Effector CD8-positive, alpha-beta T cell (primary cell): ENCODE results near the gene LRIT2.

Source experiments
- DNase-seq: peaks from one replicate; lab custom pipeline; 2025; lab: John Stamatoyannopoulos, UW

LRIT2 gene

DNA sequence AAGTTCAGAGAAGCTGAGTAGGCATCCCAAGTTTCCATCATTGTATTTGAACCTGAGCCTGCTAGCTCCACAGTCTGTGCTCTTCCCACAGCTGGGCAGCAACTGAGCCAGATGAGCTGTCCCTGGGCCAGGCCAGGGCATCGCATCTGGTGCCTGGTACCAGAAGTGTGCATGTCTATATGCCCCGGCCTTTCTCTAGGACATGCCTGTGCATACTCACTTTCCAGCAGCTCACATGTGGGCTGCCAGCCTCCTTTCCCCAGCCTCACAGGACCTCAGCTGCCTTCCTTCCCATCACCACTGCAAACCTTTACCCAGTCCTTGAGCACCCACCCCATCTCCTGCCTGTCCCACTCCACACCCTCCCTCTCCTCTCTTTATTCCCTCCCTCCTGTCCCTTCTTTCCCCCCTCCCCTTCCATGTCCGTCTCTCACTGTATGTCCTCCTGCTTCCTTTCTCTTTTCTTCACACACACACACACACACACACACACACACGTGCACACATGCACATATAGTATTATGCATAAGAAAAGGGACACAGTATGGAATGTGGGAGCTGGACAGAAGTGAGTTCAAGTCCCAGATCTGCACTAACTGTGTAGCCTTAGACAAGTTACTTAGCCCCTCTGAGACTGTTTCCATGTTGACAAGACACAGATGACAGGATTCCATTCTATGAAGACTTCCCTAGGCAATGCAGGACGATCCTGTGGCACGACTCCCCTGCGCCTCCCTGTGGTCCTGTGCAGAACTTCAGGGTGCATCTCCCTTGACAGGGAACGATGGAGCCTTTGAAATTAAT lies 20.1 kb downstream of the LRIT2 start:
- peak; percentile 55 for DNase-seq

DNA sequence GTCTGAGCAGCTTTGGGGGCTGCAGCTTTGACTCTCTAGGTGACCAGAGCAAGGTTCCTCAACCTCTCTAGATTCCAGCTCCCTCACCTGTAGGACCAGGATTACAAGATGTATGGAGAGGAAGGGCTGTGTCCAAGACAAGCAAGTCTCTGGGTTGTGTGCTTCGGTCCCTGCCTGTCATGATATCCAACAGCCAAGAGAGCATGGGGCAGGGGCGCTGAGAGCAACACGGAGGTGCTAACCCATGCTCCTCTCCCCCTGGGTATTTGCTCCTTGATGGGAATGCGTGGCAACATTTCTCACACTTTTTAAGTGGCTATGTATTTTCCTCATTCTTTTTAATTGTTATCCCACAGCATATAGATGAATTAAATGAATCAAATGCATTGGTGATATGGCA lies 20.7 kb downstream of the LRIT2 start:
- DNase-seq = no peak

DNA sequence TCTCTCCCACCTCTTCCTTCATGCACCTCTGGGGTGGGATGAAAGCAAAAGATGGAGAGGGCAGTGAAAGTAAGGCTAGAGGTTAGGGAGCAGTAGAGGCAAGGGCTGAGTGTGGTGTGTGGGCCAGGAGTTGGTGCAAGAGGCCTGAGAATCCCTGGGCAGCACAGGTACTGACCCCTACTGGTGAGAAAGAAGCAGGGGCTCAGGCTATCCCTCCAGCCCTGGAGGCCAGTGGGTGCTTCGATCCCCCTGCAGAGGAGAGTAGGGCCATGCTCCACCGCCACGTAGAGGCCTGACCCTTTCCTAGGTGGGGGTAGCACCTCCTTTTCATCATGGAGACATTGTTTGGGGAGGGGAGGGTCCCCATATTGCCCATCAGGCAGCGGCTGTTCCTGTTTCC lies 21.2 kb downstream of the LRIT2 start:
- no peak for DNase-seq

DNA sequence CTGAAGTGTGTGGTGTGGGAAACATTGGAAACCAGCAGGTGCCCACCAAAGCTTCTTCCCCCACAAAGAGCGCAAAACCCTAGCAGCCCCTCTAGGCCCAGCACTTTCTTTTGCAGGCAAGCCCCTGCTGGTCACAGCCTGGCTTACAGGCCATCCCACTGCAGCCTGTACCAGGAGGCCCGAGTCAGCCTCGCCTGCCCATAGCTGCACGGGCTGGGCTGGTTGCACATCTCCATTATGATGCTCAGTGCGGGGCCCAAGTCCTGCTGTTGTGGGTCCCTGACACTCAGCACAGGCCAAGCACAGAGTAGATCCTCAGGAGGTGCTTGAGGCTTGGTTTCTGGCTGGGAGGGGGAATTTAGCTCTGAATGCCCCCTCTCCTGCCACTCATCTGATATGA lies 23.0 kb downstream of the LRIT2 start:
- DNase-seq = no peak

DNA sequence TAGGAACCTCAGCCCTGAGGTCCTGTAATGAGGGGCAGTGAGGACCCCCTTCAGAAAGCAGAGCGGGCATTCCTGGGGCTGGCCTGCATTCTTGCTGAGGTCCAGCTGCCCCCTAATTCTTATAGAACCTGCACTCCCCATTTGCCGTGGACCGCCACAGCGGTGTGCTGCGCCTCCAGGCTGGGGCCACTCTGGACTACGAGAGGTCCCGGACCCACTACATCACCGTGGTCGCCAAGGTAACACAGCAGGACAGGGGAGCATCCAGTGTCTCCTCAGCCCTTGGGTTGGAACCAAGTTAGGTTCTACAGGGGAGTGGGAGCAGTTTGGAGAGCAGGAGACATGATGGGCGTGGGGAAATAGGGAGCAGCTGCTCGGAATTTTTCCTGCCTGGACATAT lies 23.7 kb downstream of the LRIT2 start:
- DNase-seq = no peak

DNA sequence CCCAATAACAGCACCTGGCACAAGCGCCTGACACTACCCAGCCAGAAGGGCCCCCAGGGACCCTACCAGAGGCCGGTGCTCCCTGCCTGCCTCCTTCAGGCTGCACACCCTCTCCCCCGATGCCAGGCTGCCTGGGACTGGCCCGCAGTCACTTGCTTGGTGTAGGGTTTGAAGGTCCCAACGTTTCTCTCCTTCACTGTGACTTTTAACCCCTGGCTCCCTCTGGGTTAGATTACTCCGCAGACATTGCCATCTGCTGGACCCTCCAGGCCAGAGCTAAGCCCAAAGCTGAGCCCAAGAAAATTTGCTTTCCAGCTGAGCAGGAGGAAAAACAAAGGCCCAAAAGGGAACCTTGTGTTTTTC lies 24.1 kb downstream of the LRIT2 start:
- DNase-seq = no peak

DNA sequence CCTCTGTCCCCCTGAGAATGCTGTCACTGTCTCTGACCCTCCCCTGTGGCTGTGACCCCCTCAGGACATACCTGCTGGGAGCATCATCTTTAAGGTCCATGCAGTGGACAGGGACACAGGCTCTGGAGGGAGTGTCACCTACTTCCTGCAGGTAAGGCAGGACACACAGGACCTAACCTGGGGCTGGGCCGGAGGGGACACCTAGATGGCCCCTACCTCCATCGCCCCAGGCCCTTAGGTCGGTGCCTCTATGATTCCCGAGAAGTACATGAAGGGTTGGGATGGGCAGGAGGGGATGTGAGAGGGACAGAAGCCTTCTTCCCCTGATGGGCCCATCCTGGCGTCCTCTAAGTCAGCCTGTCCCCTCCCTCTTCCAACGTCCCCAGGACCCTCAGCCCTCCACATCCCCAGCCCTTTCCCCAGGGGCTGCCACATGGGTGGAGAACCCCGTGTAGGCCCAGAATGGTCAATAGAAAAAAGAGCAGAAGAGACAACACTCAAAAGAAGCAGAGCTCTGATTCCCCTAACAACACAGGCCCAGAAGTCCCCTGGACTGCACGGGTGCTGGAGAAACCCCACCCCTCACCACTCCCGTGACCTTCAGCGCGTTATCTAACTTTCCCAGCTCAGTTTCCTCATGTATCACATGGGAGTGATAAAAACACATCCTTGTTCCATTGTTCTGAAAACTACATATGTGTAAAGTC lies 24.7 kb downstream of the LRIT2 start:
- DNase-seq = no peak

DNA sequence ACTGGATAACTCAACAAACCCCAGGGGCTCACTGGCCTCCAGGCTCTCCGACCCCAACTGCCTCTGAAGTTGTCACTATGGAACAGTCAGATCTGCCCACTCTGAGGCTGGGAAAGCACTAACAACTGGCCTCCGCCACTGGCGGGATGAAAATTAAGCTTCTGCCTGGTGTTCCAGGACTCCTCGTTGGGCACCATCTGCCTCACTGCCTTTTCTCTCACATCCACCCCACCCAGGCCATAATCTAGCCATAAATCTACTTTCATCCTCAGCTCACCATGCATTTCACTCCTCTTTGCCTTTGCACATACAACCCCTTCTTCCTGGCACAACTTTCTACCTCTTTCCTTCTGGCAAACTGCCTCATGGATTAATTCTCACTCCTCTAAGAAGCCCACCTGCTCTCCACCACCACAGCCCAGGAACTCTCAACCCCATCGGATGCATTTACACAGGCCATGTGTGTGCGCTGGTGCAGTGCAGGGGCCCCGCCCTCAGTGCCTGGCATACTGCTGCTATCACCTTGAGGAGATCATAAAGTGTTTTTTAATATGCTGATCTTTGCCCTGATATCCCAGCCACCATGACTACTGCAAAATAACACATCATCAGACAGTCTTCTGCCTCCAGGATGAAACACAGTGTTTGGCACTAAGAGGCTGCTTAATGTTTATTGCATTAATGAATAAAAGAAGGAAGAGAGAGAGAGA lies 27.0 kb downstream of the LRIT2 start:
- no peak for DNase-seq

DNA sequence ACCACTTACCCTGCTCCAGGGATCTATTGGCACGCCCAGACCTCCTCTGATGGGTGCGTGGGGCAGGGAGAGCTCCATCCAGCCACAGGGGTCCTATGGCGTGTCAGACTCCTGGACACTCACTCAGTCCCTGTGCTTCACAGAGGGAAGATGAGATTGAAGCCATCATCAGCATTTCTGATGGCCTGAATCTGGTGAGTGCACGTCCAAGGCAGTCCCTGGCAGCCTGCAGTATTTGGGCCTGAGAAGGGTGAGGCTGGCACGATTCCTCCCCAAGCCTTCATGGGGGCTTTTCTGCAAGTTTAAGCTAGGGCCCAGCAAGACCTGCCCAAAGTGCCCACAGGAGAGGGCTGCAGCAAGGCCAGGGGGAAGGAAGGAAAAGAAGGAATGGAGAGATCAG lies 27.7 kb downstream of the LRIT2 start:
- no peak for DNase-seq

DNA sequence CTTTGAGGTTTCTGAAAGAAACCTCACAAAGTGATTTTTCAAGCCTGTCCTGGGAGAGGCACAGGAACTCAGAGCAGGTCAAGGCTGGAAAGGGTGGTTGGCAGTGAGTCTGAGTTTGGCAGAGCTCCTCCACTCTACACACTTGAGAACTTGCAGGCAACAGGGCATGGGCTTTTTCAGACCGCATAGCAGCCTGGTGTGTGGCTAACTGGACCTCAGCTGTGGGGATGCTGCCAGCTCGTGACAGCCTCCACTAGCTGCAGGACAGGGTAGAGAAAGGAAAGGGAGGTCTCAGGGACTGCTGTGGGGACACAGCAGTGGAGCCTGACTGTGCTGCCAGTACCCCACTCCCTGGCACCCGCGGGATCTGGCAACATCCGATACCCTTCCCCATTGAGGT lies 28.4 kb downstream of the LRIT2 start:
- DNase-seq = no peak

DNA sequence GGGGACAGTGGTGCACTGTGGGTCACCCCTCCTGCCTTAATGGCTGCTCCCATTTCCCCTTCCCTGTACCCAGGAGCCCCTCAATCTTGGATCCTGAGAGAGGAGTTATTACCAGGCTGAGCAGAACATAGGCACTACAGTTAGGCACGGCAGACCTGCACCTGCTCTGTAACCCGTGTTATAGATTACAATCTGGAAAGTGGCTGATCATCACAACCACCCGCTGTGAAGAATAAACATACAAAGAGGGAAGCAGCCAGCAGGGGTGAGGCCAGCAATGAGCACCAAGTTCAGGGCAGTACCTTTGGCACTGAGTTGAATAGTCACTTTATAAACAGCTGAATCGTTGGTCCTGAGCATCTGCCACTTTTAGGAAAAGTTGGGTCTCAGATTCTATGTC lies 29.3 kb downstream of the LRIT2 start:
- no peak for DNase-seq

DNA sequence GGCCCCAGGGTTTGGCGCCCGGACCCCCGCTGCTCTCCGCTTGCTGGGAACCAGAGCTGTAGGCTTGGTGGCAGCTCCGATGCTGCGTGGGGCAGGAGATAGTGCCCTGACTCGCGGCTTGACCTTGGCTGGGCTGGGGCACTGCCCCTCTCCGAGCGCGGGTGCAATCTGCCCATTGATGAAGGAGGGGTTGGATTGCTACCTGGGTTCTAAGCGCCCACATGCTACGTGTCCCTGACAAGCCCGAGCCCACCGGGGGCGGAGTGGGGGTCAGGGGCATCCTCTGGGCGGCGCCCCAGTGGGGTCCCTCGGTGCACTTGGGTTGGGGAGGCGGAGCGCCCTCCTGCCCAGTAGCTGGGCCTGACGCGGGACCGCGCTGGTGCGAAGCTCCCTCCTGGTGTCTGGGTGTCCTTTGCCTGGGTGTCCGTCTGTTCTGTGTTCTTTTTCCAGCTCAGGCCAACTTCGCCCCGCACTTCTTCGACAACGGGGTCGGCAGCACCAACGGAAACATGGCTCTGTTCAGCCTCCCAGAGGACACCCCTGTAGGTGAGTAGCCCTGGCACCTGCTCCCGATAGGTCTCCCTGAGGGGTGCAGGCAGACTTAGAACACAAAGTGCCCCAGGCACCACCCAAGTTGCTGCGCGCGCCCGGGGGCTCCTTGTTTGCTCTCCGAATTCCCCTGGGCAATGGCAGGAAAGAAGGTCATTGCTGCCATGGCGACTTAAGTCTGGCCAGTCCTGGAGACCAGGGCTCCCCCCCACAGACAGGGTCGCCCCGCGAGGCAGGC lies 30.1 kb downstream of the LRIT2 start:
- no peak for DNase-seq

DNA sequence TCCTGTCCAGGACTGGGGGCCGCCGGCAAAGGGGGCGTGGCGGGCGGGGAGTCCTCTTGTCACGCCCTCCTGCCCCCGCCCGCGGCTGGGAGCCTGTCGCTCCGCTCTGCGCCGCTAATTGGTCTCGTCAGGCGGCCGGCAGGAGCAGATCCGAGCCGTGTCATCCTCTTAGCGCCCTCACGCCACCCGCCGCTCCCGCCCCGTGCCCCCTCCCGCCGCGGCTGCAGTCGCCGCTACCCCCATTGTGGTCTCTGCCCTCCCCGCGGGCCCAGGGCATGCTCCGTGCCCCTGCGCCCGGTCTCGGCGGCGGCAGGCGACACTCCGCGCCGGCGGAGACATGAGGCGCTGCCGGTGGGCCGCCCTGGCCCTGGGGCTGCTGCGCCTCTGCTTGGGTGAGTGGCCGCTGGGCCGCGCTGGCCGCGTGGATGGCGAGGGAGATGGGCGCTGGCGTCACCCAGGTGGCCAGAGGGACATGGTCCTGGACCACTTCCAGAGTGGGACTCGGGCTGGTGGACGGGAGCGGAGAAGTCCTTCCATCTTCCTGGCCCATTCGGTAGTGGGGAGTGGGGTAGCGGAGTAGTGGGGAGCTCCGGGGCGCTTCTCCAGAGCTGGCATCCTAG lies 30.8 kb downstream of the LRIT2 start, which contains the start of gene CDHR1:
TSS of gene CDHR1 (plus strand) at position 114 of the 620 bp plus-strand sequence. CDS start at position 338, 224 bp downstream.
- DNase-seq = peak; percentile 33

DNA sequence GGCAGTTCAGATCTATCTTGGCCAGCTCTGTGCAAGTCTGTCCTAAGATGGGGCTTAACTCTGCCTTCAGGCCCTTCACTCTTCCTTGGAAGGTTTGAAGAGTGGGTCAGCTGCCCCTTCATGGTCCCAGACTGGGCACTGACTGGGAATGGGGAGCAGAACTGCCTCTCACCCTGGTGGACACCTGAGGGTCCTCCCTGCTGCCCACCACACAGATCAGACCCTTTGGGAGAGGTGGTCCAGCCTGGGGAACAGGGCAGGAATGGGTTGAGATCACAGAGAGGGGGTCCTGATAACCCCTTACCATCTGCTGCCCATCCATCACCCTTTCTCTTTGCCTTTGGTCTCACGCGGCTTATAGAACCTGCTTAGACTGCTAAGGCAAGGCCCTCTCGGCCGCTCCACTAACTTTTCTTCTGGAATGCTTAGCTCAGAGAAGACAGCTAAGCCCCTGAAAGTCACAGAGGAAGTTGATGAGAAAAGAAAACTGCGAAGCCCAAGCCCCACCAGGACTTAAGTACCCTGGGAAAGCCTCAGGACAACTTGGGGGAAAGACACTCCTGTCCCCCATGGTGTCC lies 31.4 kb downstream of the LRIT2 start:
- DNase-seq = no peak

DNA sequence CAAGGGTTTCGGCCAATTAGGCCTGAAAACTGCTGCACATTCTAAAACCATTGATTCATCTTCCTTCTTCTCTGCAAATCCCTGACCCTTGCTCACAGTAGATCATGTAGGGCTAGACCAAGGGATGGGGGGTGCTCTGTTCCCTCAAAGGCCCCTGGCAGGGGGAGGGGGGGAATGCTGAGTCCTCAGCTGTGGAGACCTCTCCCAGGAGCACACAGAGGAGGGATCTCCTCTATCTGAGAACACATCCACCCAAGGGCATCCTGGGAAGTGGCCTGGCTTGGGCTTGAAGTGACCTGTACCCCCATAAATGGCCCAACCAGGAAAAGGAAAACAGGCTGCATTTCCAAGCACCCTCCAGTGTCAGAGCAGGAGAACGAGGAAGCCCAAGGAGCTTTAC lies 32.0 kb downstream of the LRIT2 start:
- no peak for DNase-seq

DNA sequence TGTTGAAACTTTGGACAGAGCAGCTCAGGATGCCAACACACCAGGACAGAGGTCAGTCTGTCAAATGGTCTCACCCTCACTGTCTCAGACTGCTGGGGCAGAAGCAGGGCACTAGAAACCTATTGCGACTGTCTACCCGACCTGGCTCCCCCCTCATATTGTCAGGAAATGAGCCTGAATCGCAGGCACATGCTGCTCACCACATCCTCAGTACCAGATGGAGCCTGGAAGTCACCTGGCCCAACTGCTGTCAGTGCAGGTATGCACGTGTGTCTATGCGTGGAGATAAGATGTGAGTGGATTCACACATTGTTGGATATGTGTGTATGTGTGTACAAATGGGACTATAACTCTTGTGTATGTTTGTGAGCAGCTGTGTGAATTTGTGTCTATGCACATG lies 34.2 kb downstream of the LRIT2 start:
- DNase-seq = no peak

DNA sequence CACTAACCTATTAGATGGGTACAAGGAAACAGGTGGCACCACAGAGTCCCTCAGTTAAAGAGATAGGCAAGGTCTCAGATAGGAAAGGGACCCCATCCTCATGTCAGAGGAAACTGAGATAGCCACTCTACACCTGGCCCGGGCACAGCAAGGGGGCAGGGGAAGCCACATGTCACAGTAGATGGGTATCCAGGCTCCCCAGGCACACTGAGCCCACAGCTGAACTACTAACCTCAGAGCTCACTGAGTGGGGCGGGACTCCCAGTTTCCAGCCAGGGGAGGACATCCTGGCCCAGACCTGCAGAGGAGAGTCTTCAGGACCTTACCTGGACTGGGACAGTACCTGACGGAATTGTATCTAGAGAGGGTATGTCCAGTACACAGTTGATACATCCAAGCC lies 34.7 kb downstream of the LRIT2 start:
- DNase-seq = no peak

DNA sequence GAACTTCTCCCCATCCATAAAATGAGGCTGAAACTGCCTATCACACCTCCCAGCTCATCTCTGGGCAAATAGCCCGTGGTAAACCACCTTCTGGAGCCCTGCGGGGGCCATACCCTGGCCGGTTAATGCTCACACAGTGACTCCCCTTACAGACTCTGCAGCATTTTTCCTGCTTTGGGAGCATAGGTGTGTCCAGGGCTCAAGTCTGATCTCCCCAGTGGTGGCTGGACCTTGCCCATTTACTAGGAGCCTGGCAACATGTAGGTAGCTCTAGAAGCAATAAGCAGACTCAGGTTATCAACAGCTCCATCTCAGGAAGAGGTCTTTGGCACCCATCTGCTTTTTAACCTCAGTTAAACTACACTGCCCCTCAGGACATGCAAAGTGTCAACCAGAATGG lies 36.5 kb downstream of the LRIT2 start:
- no peak for DNase-seq

DNA sequence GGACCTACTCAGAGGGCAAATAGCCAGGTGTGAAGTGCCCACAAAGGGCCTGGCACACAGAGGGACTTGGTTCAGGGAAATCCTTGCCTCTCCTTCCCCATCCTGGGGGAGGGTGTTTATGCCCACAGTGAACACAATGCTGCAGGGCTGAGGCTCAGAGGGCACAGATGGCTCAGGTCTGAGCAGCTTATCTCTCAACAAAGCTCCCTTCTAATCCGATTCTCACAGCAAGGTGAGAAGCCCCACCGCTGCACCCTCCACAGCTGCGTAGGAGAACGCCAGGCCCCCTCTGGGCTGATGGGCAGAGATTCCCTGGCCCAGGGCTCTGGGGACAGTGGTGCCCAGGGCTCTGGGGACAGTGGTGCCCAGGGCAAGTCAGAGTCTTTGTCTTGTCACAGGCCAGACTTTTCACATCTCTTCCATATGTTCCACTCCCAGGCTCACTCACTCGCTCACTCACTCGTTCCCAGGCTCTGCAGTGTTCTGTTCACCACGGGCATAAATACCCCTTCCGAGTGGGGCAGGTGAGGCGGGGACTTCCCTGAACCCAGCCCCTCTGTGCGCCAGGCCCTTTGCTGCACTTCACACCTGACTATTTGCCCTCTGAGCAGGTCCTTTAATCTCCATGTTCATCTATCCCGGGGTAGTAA lies 39.7 kb downstream of the LRIT2 start:
- no peak for DNase-seq

DNA sequence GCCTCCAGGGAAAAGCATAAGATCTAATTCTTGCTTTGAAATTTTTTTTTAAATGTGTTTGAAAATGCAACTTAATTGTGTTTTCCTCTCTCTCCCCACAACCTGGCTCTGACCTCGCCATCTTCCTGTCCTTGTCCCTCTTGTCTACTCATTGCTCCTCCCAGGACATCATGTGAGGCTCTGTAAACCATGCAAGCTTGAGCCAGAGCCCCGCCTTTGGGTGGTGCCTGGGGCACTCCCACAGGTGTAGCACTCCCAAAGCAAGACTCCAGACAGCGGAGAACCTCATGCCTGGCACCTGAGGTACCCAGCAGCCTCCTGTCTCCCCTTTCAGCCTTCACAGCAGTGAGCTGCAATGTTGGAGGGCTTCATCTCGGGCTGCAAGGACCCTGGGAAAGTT lies 40.8 kb downstream of the LRIT2 start:
- DNase-seq = no peak

DNA sequence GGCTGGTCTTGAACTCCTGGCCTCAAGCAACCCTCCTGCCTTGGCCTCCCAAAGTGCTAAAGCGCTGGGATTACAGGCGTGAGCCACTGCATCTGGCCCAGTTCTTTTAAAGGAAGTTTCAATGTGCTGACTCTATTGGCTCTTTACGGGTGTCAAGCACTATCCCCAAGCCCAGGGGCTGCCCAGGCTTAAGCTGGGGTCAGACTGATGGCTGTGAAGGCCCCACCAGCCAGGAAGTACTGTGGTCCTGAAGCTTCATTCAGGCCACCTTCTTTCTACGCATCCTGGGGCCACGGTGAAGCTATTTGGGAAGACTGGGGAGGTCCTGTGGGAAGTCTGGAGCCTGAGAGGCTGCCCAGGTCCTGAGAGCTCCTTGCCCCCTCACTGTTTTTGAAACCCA lies 43.7 kb downstream of the LRIT2 start:
- no peak for DNase-seq
